DND-41 (cell line): ENCODE data around the gene ESPL1.

Experiments
- ATAC-seq: fragments of 200-7000 bp; cut with Tn5 transposase; 3 replicates; pipeline ENCODE4 v1.9.1; 2021; ENCODE audit warnings: low read depth; ENCODE audit not compliant: insufficient read depth
- DNase-seq: peaks from one replicate; pipeline ENCODE4 v3.0.0-alpha.2; 2020
- H2AFZ ChIP-seq: 2 replicates; pipeline ENCODE4 v1.6.0; 2012; ENCODE audit warnings: low read depth, low read length
- H3K27ac ChIP-seq: 2 replicates; pipeline ENCODE4 v1.5.1; 2012; ENCODE audit warnings: low read length, inconsistent platforms
- H3K27me3 ChIP-seq: fragments of 200-600 bp; sonication (generic); 2 replicates; pipeline ENCODE4 v1.6.0; 2012; ENCODE audit warnings: low read length, mild to moderate bottlenecking, inconsistent platforms; ENCODE audit not compliant: insufficient read depth, poor library complexity
- H3K36me3 ChIP-seq: 2 replicates; pipeline ENCODE4 v1.5.1; 2012; ENCODE audit warnings: low read length, inconsistent platforms; ENCODE audit not compliant: insufficient read depth
- H3K4me1 ChIP-seq: 2 replicates; pipeline ENCODE4 v1.5.1; 2012; ENCODE audit warnings: mild to moderate bottlenecking, low read length; ENCODE audit not compliant: insufficient read depth
- H3K4me2 ChIP-seq: 2 replicates; pipeline ENCODE4 v1.6.0; 2012; ENCODE audit warnings: mild to moderate bottlenecking, moderate library complexity, low read length, inconsistent platforms; ENCODE audit not compliant: insufficient read depth
- H3K4me3 ChIP-seq, 2 experiments: fragments of 200-600 bp in 1 of 2; shearing (Covaris generic) in 1 of 2; 2 replicates each; pipeline ENCODE4 v1.5.1; 2012 to 2016; ENCODE audit warnings: inconsistent platforms in 2 of 2, low read length in 2 of 2, mild to moderate bottlenecking in 2 of 2, low read depth in 1 of 2, moderate library complexity in 1 of 2
- H3K79me2 ChIP-seq: 2 replicates; pipeline ENCODE4 v1.6.0; 2012; ENCODE audit warnings: low read length, inconsistent platforms; ENCODE audit not compliant: insufficient read depth
- H3K9ac ChIP-seq: 2 replicates; pipeline ENCODE4 v1.6.0; 2012; ENCODE audit warnings: low read depth, mild to moderate bottlenecking, inconsistent platforms, low read length, moderate library complexity
- H3K9me3 ChIP-seq: 2 replicates; pipeline ENCODE4 v1.5.1; 2012; ENCODE audit warnings: low read length, moderate library complexity, mild to moderate bottlenecking, inconsistent platforms; ENCODE audit not compliant: insufficient read depth, severe bottlenecking
- H4K20me1 ChIP-seq: 2 replicates; pipeline ENCODE4 v1.6.0; 2012; ENCODE audit warnings: low read length; ENCODE audit not compliant: insufficient read depth
- EZH2 ChIP-seq: IDR thresholded peaks from 3 replicates; pipeline ENCODE4 v1.6.1; 2012; ENCODE audit warnings: borderline replicate concordance, low read depth, mild to moderate bottlenecking, moderate library complexity, low read length, inconsistent platforms; ENCODE audit not compliant: severe bottlenecking
- TF ChIP-seq, protein P1 (sequence below): IDR thresholded peaks from 2 replicates; pipeline ENCODE4 v1.5.1; 2012; ENCODE audit warnings: borderline replicate concordance, low read length, moderate library complexity, mild to moderate bottlenecking; ENCODE audit not compliant: poor library complexity, severe bottlenecking; ENCODE audit errors: extremely low read depth

Gene ESPL1

DNA sequence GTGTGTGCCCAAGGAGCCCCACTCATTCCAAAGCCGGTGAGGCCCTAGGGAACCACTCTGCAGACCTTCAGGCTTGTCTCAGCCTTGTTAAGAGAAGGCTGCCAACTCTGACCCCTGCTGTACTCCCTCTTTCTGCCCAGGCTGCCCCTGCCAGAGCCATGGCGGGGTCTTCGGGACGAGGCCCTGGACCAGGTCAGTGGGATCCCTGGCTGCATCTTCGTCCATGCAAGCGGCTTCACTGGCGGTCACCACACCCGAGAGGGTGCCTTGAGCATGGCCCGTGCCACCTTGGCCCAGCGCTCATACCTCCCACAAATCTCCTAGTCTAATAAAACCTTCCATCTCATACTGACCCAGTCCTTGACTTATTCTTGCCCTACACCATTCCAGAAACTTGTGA, 38.7 kb downstream of the ESPL1 start:
- H3K27me3 ChIP-seq: no peaks in the 10 kb centered on the region
- H3K4me1 ChIP-seq: peaks cover 16% of the 10 kb centered on the region
- H3K79me2 ChIP-seq: peaks cover 17% of the 10 kb centered on the region; the same call in 1 of the 2 replicates
- H3K4me3 ChIP-seq: no peak overlapping the region
- no peak overlapping the region for H3K4me2 ChIP-seq
- no peak overlapping the region for H3K27ac ChIP-seq
- no peaks in the 10 kb centered on the region for H3K9me3 ChIP-seq
- H4K20me1 ChIP-seq: peaks cover 6% of the 10 kb centered on the region
- H3K9ac ChIP-seq: no peak overlapping the region
- peaks cover 74% of the 10 kb centered on the region for H3K36me3 ChIP-seq
- TF ChIP-seq EZH2: no peak
- TF ChIP-seq, protein P1, sequence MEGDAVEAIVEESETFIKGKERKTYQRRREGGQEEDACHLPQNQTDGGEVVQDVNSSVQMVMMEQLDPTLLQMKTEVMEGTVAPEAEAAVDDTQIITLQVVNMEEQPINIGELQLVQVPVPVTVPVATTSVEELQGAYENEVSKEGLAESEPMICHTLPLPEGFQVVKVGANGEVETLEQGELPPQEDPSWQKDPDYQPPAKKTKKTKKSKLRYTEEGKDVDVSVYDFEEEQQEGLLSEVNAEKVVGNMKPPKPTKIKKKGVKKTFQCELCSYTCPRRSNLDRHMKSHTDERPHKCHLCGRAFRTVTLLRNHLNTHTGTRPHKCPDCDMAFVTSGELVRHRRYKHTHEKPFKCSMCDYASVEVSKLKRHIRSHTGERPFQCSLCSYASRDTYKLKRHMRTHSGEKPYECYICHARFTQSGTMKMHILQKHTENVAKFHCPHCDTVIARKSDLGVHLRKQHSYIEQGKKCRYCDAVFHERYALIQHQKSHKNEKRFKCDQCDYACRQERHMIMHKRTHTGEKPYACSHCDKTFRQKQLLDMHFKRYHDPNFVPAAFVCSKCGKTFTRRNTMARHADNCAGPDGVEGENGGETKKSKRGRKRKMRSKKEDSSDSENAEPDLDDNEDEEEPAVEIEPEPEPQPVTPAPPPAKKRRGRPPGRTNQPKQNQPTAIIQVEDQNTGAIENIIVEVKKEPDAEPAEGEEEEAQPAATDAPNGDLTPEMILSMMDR: no peak
- DNase-seq (no peak), ATAC-seq (no peak)
- H2AFZ ChIP-seq: no peak overlapping the region

DNA sequence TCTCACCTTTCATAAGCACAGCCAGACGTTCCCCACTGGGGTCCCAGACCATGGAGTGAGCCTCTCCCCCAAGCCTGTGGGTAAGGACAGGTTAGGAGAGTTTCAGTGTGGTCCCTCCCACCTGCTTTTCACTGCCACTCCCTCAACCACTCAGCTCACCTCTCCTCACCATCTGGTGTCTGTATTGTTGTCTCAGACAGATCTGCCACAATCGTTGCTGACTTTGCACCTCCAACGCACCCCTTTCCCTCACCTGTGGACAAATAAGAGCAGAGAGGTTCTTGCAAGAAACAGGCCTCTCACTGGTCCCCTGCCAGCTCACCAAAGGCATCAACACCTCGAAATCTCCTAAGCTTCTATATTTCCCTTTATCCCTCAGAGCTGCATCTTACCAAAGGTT, 40.2 kb downstream of the ESPL1 start:
- Histone ChIP-seq H3K4me1 (peaks cover 4% of the 10 kb centered on the region; the same call in 1 of the 2 replicates), H3K36me3 (peaks cover 63% of the 10 kb centered on the region), H3K9me3 (no peaks in the 10 kb centered on the region), H2AFZ (no peak overlapping the region), H3K79me2 (peaks cover 6% of the 10 kb centered on the region; the same call in 1 of the 2 replicates), H3K27me3 (no peaks in the 10 kb centered on the region), H3K4me2 (no peak overlapping the region), H3K9ac (no peak overlapping the region), H3K27ac (no peak overlapping the region), H3K4me3 (no peak overlapping the region), H4K20me1 (peaks cover 6% of the 10 kb centered on the region; the same call in 1 of the 2 replicates)
- ATAC-seq (0 out of 3 replicates have a peak, but pooled peaks have one; percentile 10), DNase-seq (no peak)
- TF ChIP-seq EZH2: no peak
- TF ChIP-seq, protein P1: no peak

DNA sequence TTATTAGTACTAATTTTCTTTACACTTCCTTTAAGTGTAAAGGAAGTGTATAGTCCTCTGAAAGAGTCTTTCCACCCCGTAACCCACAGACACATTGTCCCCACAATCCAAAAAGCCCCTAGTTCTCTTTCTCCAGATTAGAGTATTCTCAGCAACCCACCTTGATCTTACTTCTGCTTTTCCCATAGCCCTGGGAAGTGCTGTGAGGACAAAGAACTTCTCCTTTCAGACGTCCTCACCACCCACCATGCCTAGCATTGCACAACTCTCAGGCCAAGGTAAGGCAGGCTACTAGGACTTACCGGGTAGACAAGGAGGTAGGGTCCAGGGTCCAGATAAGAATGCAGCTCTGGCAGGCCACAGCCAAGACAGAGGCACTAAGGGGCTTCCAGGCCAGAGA, 45.9 kb downstream of the ESPL1 start:
- H3K36me3 ChIP-seq: peaks cover 64% of the 10 kb centered on the region
- ATAC-seq (no peak), DNase-seq (no peak)
- no peaks in the 10 kb centered on the region for H4K20me1 ChIP-seq
- TF ChIP-seq EZH2: no peak
- TF ChIP-seq, protein P1: no peak
- no peak overlapping the region for H3K27ac ChIP-seq
- H3K9ac ChIP-seq: no peak overlapping the region
- no peaks in the 10 kb centered on the region for H3K27me3 ChIP-seq
- H3K4me2 ChIP-seq: no peak overlapping the region
- no peak overlapping the region for H3K4me3 ChIP-seq
- H3K9me3 ChIP-seq: no peaks in the 10 kb centered on the region
- no peaks in the 10 kb centered on the region for H3K79me2 ChIP-seq
- H3K4me1 ChIP-seq: no peaks in the 10 kb centered on the region
- no peak overlapping the region for H2AFZ ChIP-seq
